Caco-2 (cell line): Measurements from ENCODE around the gene PPP4R3C. TPM values are rescaled to one million over a fixed set of nuclear protein-coding genes. Genes with fewer than 3 reads are reported as not detected.

Experiments
- Bru-seq: library from RNA; stranded (reverse); fragments of 400-500 nt; gene quantifications from one replicate; lab custom pipeline; 2021; lab: Mats Ljungman, UMichigan
- BruChase-seq, 2 experiments: library from RNA; stranded (reverse); fragments of 400-500 nt; gene quantifications; one replicate each; lab custom pipeline; 2021; lab: Mats Ljungman, UMichigan
- BruUV-seq: library from RNA; stranded (reverse); fragments of 400-500 nt; replicated peaks from 2 replicates; lab custom pipeline; 2021; lab: Mats Ljungman, UMichigan
- CTCF ChIA-PET: fragments of 300-600 bp; sonication (Branson Sonifier 250); formaldehyde crosslinking; loops from one replicate; lab custom pipeline; 2022; ENCODE audit warnings: antibody characterized with exemption; lab: Charles Lee
- POLR2A ChIA-PET: fragments of 300-600 bp; sonication (Branson Sonifier 250); formaldehyde crosslinking; loops from one replicate; lab custom pipeline; 2022; ENCODE audit warnings: antibody characterized with exemption; lab: Charles Lee
- DNase-seq, 2 experiments: peaks; one replicate each; pipeline versions ENCODE4 v3.0.0 to v3.0.0-alpha.2; 2020 to 2022
- H3K27me3 ChIP-seq: replicated peaks from 2 replicates; pipeline ENCODE4 v1.6.0; 2011; ENCODE audit warnings: low read length; ENCODE audit not compliant: control insufficient read depth, insufficient read depth
- H3K36me3 ChIP-seq: 2 replicates; pipeline ENCODE4 v1.5.1; 2011; ENCODE audit warnings: low read length; ENCODE audit not compliant: control insufficient read depth, insufficient read depth
- H3K4me1 ChIP-seq: fragments of 250-450 bp; sonication (Bioruptor Pico); 2 replicates; pipeline ENCODE4 v1.5.1; 2020; ENCODE audit warnings: mild to moderate bottlenecking
- H3K4me3 ChIP-seq: 2 replicates; pipeline ENCODE4 v1.5.1; 2011; ENCODE audit warnings: low read depth, mild to moderate bottlenecking, control low read depth, low read length
- H3K9me3 ChIP-seq: fragments of 250-450 bp; sonication (Bioruptor Pico); 2 replicates; pipeline ENCODE4 v1.5.1; 2020; ENCODE audit warnings: mild to moderate bottlenecking, moderate library complexity
- H3K27ac Mint-ChIP-seq: one replicate; pipeline ENCODE4 v1.8.0; 2022; ENCODE audit warnings: mixed read lengths; ENCODE audit not compliant: unreplicated experiment
- H3K27me3 Mint-ChIP-seq: one replicate; pipeline ENCODE4 v1.8.0; 2022; ENCODE audit warnings: mixed read lengths; ENCODE audit not compliant: insufficient read depth, unreplicated experiment
- H3K36me3 Mint-ChIP-seq: one replicate; pipeline ENCODE4 v1.8.0; 2022; ENCODE audit warnings: mild to moderate bottlenecking, mixed read lengths; ENCODE audit not compliant: insufficient read depth, unreplicated experiment
- H3K4me1 Mint-ChIP-seq: one replicate; pipeline ENCODE4 v1.8.0; 2022; ENCODE audit warnings: low read depth, mixed read lengths; ENCODE audit not compliant: unreplicated experiment
- H3K4me3 Mint-ChIP-seq: one replicate; pipeline ENCODE4 v1.8.0; 2022; ENCODE audit warnings: mild to moderate bottlenecking, moderate library complexity, mixed read lengths; ENCODE audit not compliant: unreplicated experiment
- H3K9me3 Mint-ChIP-seq: one replicate; pipeline ENCODE4 v1.8.0; 2022; ENCODE audit warnings: mixed read lengths; ENCODE audit not compliant: unreplicated experiment
- intact Hi-C: fragments of 100-400 bp; cut with micrococcal nuclease; formaldehyde crosslinking; loops from one replicate; pipeline ENCODE4 v1.10.0; 2022; ENCODE audit not compliant: unreplicated experiment
- long read RNA-seq: library from polyadenylated mRNA; stranded (forward); transcript quantifications from one replicate; pipeline ENCODE4 v2.0.0, GENCODE V29; 2022
- total RNA-seq: library from RNA; stranded (reverse); gene quantifications from 2 replicates; pipeline ENCODE4 v1.2.3, GENCODE V29; 2022
- TF ChIP-seq, protein P1 (sequence below), 2 experiments: fragments of 200-600 bp in 1 of 2; IDR thresholded peaks; 1 replicate in 1 of 2; 2 replicates in 1 of 2; pipeline versions ENCODE4 v1.5.1 to v1.8.0; 2011 to 2022; ENCODE audit warnings: antibody characterized with exemption in 1 of 2, control low read depth in 1 of 2, inconsistent platforms in 1 of 2, low read depth in 1 of 2, low read length in 1 of 2, mild to moderate bottlenecking in 1 of 2, moderate library complexity in 1 of 2; ENCODE audit not compliant: insufficient read depth in 1 of 2, severe bottlenecking in 1 of 2, unreplicated experiment in 1 of 2

The PPP4R3C gene
- total RNA-seq: not detected in 2 replicates
- not detected for Bru-seq, nascent RNA
- not detected for BruChase-seq, experiment 1, labeled RNA remaining after a 2-hour chase
- BruChase-seq, experiment 2, labeled RNA remaining after a 6-hour chase: not detected
- long read RNA-seq: 0 reads

DNA sequence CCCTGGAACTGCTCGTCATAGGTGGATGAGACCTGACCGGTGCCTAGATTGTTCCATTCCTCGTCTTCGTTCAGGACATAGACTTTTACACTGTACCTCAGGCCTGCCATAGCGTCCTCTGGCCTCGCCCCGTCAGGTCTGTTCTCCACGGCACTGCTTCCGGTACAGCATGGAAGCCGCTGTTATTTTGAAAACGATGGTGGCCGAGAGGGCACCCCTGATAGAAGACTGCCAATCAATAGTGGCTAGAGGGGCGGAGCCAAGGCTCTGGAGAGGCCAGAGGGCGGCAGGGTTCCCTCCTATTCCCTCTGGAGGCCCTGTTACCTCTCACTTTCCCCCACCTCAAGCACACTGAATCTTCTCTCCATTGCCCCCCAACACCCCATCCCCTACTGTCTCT, at the start of gene PPP4R3C:
PPP4R3C (minus strand) TSS at position 155 of the 400 bp plus-strand sequence; CDS start at position 110, 45 bp downstream.
- TF ChIP-seq, protein P1, sequence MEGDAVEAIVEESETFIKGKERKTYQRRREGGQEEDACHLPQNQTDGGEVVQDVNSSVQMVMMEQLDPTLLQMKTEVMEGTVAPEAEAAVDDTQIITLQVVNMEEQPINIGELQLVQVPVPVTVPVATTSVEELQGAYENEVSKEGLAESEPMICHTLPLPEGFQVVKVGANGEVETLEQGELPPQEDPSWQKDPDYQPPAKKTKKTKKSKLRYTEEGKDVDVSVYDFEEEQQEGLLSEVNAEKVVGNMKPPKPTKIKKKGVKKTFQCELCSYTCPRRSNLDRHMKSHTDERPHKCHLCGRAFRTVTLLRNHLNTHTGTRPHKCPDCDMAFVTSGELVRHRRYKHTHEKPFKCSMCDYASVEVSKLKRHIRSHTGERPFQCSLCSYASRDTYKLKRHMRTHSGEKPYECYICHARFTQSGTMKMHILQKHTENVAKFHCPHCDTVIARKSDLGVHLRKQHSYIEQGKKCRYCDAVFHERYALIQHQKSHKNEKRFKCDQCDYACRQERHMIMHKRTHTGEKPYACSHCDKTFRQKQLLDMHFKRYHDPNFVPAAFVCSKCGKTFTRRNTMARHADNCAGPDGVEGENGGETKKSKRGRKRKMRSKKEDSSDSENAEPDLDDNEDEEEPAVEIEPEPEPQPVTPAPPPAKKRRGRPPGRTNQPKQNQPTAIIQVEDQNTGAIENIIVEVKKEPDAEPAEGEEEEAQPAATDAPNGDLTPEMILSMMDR (IDR thresholded peaks at IDR 0.05; ENCODE audit: insufficient read depth in 1 of 2, low read depth in 1 of 2, low read length in 1 of 2, severe bottlenecking in 1 of 2, unreplicated experiment in 1 of 2): no peak
- H3K36me3 Mint-ChIP-seq: no peaks in the 10 kb centered on the region
- no peak within 1 kb of the TSS for H3K27ac Mint-ChIP-seq
- no peaks in the 10 kb centered on the region for H3K4me1 Mint-ChIP-seq
- peaks cover 2% of the 10 kb centered on the region for H3K27me3 Mint-ChIP-seq
- H3K4me3 Mint-ChIP-seq: no peak within 1 kb of the TSS
- ChIA-PET CTCF (no interaction called here), POLR2A (no interaction called here)
- no peak within 1 kb of the TSS for H3K4me3 ChIP-seq
- no peaks in the 10 kb centered on the region for H3K4me1 ChIP-seq
- H3K27me3 ChIP-seq: no peaks in the 10 kb centered on the region
- H3K36me3 ChIP-seq: no peaks in the 10 kb centered on the region
- H3K9me3 Mint-ChIP-seq: no peaks in the 10 kb centered on the region
- DNase-seq: no peak
- no TSS peak for BruUV-seq
- intact Hi-C loops: no loop called here
- no peaks in the 10 kb centered on the region for H3K9me3 ChIP-seq

DNA sequence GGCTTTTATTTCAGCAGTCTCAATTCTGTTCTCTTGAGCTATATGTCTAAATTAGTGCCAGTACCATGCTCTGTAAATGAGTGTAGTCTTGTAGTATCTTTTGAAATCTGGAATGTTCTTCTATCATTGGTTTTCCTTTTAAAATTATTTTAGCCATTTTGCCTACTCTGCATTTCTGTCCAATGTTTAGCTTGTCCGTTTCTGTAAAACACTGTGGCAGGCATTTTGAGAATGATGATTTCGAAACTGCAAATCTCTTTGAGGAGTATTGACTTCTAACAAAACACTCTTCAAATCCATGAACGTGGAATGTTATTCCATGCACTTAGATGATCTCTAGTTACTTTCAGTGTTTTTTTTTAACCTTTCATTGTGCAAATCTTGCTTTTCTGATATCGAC, 28.3 kb upstream of the PPP4R3C start:
- Mint-ChIP-seq H3K27ac (no peak overlapping the region), H3K4me1 (no peaks in the 10 kb centered on the region), H3K36me3 (no peaks in the 10 kb centered on the region), H3K4me3 (no peak overlapping the region), H3K27me3 (no peaks in the 10 kb centered on the region), H3K9me3 (no peaks in the 10 kb centered on the region)
- no peak overlapping the region for H3K4me3 ChIP-seq
- no peaks in the 10 kb centered on the region for H3K9me3 ChIP-seq
- CTCF ChIA-PET: no interaction called here
- BruUV-seq: no TSS peak
- no peaks in the 10 kb centered on the region for H3K36me3 ChIP-seq
- TF ChIP-seq, protein P1 (IDR thresholded peaks at IDR 0.05; ENCODE audit: insufficient read depth in 1 of 2, low read depth in 1 of 2, low read length in 1 of 2, severe bottlenecking in 1 of 2, unreplicated experiment in 1 of 2): no peak
- POLR2A ChIA-PET: no interaction called here
- intact Hi-C loops: no loop called here
- DNase-seq: no peak
- H3K27me3 ChIP-seq: no peaks in the 10 kb centered on the region
- no peaks in the 10 kb centered on the region for H3K4me1 ChIP-seq

- Mint-ChIP-seq H3K4me1 (no peaks in the 10 kb centered on the region), H3K4me3 (no peak overlapping the region), H3K36me3 (no peaks in the 10 kb centered on the region), H3K27me3 (peaks cover under 1% of the 10 kb centered on the region), H3K27ac (no peak overlapping the region), H3K9me3 (no peaks in the 10 kb centered on the region)
- no peak for DNase-seq
- H3K9me3 ChIP-seq: no peaks in the 10 kb centered on the region
- TF ChIP-seq, protein P1 (IDR thresholded peaks at IDR 0.05; ENCODE audit: insufficient read depth in 1 of 2, low read depth in 1 of 2, low read length in 1 of 2, severe bottlenecking in 1 of 2, unreplicated experiment in 1 of 2): no peak
- no peaks in the 10 kb centered on the region for H3K36me3 ChIP-seq
- ChIA-PET CTCF (no interaction called here), POLR2A (no interaction called here)
- no peaks in the 10 kb centered on the region for H3K4me1 ChIP-seq
- H3K27me3 ChIP-seq: no peaks in the 10 kb centered on the region
- no peak overlapping the region for H3K4me3 ChIP-seq
- intact Hi-C loops: no loop called here
- BruUV-seq: no TSS peak
These were observed 2.9 kb upstream of the PPP4R3C start for GRCh38 chrX:27466051-27466450.
